NB4 (cell line): Measurements from ENCODE around the gene GNA14.
"Not testable (repeated sequence)": the region's sequence is repeated elsewhere in the genome, so short reads cannot be mapped to it uniquely, and the experiment has no call there.

Experiments used
- DNase-seq: peaks from one replicate; pipeline ENCODE4 v3.0.0; 2010; ENCODE audit warnings: low read depth
- H3K4me3 ChIP-seq: one replicate; pipeline ENCODE4 v1.5.1; 2011; ENCODE audit warnings: mild to moderate bottlenecking, low read depth, low read length, moderate library complexity
- CTCF ChIP-seq: IDR thresholded peaks from one replicate; pipeline ENCODE4 v1.5.1; 2012; ENCODE audit warnings: low read depth, low read length
- MAX ChIP-seq: IDR thresholded peaks from 2 replicates; pipeline ENCODE4 v1.6.1; 2011; ENCODE audit warnings: low read depth, low read length
- MYC ChIP-seq: IDR thresholded peaks from 2 replicates; pipeline ENCODE4 v1.6.1; 2011; ENCODE audit warnings: low read depth, low read length
- POLR2A ChIP-seq: IDR thresholded peaks from 2 replicates; pipeline ENCODE4 v1.6.1; 2011; ENCODE audit warnings: mild to moderate bottlenecking; ENCODE audit not compliant: insufficient read length; ENCODE audit errors: extremely low read depth

Gene GNA14

GRCh38 chr9:77505232-77505631 lies 142.9 kb downstream of the GNA14 start:
- TF ChIP-seq MYC (no peak), POLR2A (no peak), MAX (no peak), CTCF (no peak)
- no peak overlapping the region for H3K4me3 ChIP-seq
- no peak for DNase-seq

GRCh38 chr9:77502568-77502967 lies 145.6 kb downstream of the GNA14 start:
- no peak for DNase-seq
- H3K4me3 ChIP-seq = no peak overlapping the region
- no peak for TF ChIP-seq MAX
- TF ChIP-seq CTCF = no peak
- TF ChIP-seq MYC = no peak
- TF ChIP-seq POLR2A = no peak

GRCh38 chr9:77498891-77499290 lies 149.2 kb downstream of the GNA14 start:
- DNase-seq = no peak
- H3K4me3 ChIP-seq = no peak overlapping the region
- no peak for TF ChIP-seq MAX
- TF ChIP-seq CTCF = no peak
- no peak for TF ChIP-seq MYC
- no peak for TF ChIP-seq POLR2A

- no peak overlapping the region for H3K4me3 ChIP-seq
- DNase-seq = no peak
- no peak for TF ChIP-seq POLR2A
- TF ChIP-seq MAX = no peak
- TF ChIP-seq MYC = no peak
- TF ChIP-seq CTCF = no peak
Observed at GRCh38 chr9:77497322-77498198, 150.6 kb downstream of the GNA14 start.

- H3K4me3 ChIP-seq = no peak overlapping the region
- TF ChIP-seq MYC = no peak
- TF ChIP-seq MAX = no peak
- no peak for TF ChIP-seq POLR2A
- no peak for TF ChIP-seq CTCF
- DNase-seq = no peak
Observed at GRCh38 chr9:77495834-77496671, 152.1 kb downstream of the GNA14 start.

GRCh38 chr9:77490279-77490678 lies 157.8 kb downstream of the GNA14 start:
- DNase-seq, H3K4me3 ChIP-seq: not testable (repeated sequence)

- not testable (repeated sequence) for DNase-seq, H3K4me3 ChIP-seq
Observed at GRCh38 chr9:77489405-77490163, 158.5 kb downstream of the GNA14 start.
